Ascending aorta (tissue), 2 donors: ENCODE measurements around the gene STK17A. TPM values are rescaled to one million over a fixed set of nuclear protein-coding genes. Genes with fewer than 3 reads are reported as not detected.

Experiments
- DNase-seq, 2 donors: peaks; one replicate each; pipeline ENCODE4 v3.0.0-alpha.2; 2019; ENCODE audit warnings: low spot score in 2 of 2
- H3K27ac ChIP-seq, 2 donors: fragments of 200-600 bp; sonication (generic); one replicate each; pipeline ENCODE4 v1.5.1; 2016 to 2017; ENCODE audit warnings: mild to moderate bottlenecking in 1 of 2
- H3K27me3 ChIP-seq: fragments of 200-600 bp; sonication (generic); one replicate; pipeline ENCODE4 v1.5.1; 2017
- H3K36me3 ChIP-seq, 2 donors: fragments of 200-600 bp; sonication (generic); one replicate each; pipeline ENCODE4 v1.5.1; 2016
- H3K4me1 ChIP-seq, 2 donors: fragments of 200-600 bp; sonication (generic); one replicate each; pipeline ENCODE4 v1.5.1; 2016 to 2017; ENCODE audit warnings: mild to moderate bottlenecking in 1 of 2
- H3K4me3 ChIP-seq, 2 donors: fragments of 200-600 bp; sonication (generic); one replicate each; pipeline ENCODE4 v1.5.1; 2016 to 2017; ENCODE audit warnings: mild to moderate bottlenecking in 1 of 2
- H3K9me3 ChIP-seq, 2 donors: fragments of 200-600 bp; sonication (generic); one replicate each; pipeline ENCODE4 v1.5.1; 2016
- CTCF ChIP-seq, 3 experiments: fragments of 200-600 bp in 2 of 3; fragments of 450-650 bp in 1 of 3; sonication (generic) in 2 of 3; IDR thresholded peaks; one replicate each; pipeline ENCODE4 v1.5.1; 2016 to 2019; ENCODE audit warnings: antibody characterized with exemption in 3 of 3, mild to moderate bottlenecking in 1 of 3, moderate library complexity in 1 of 3
- intact Hi-C: fragments of 100-400 bp; cut with DNase I; formaldehyde crosslinking; loops from one replicate; pipeline ENCODE4 v1.15.1; 2023
- total RNA-seq: library from RNA; depleted of rRNA; stranded (reverse); fragments of >200 nt; gene quantifications from one replicate; pipeline ENCODE4 v1.1.0, GENCODE V29; 2016

Gene STK17A
- total RNA-seq, 1 donor from 2014 or later, result 9.6 TPM

GRCh38 chr7:43655584-43655983, 72.7 kb downstream of the STK17A start:
- peaks cover 10 to 30% of the 10 kb centered on the region in 2 donors for H3K4me1 ChIP-seq
- intact Hi-C loops, result loop anchor here (2.0 kb wide), 1 partner anchor 13 kb away; no protein-coding TSS in a partner anchor
- no peak for TF ChIP-seq CTCF (IDR thresholded peaks at IDR 0.05)
- H3K27me3 ChIP-seq, result no peaks in the 10 kb centered on the region
- no peaks in the 10 kb centered on the region for H3K9me3 ChIP-seq
- H3K36me3 ChIP-seq, result no peaks in the 10 kb centered on the region
- no peak for DNase-seq
- no peak overlapping the region for H3K4me3 ChIP-seq
- H3K27ac ChIP-seq, result no peak overlapping the region

- intact Hi-C loops, result no loop called here
- Histone ChIP-seq H3K9me3 (no peaks in the 10 kb centered on the region), H3K4me1 (peaks cover 0 to 18% of the 10 kb centered on the region in 2 donors), H3K36me3 (no peaks in the 10 kb centered on the region), H3K27me3 (no peaks in the 10 kb centered on the region), H3K27ac (no peak overlapping the region), H3K4me3 (no peak overlapping the region)
- no peak for DNase-seq
- no peak for TF ChIP-seq CTCF (IDR thresholded peaks at IDR 0.05)
These were observed 74.1 kb downstream of the STK17A start for GRCh38 chr7:43656997-43657396.

- peak overlapping the region; percentile 51 to 70 for H3K27ac ChIP-seq
These were observed 76.0 kb downstream of the STK17A start for GRCh38 chr7:43658718-43659548.

GRCh38 chr7:43659549-43659896, 76.6 kb downstream of the STK17A start:
- intact Hi-C loops, result no loop called here
- no peaks in the 10 kb centered on the region for H3K9me3 ChIP-seq

More at GRCh38 chr7:43658718-43659548, 76.0 kb downstream of the STK17A start:
- H3K27me3 ChIP-seq, result no peaks in the 10 kb centered on the region
- DNase-seq, result no peak
- H3K36me3 ChIP-seq, result no peaks in the 10 kb centered on the region
- H3K4me1 ChIP-seq, result peaks cover 0 to 15% of the 10 kb centered on the region in 2 donors
- no peaks in the 10 kb centered on the region for H3K9me3 ChIP-seq
- TF ChIP-seq CTCF (IDR thresholded peaks at IDR 0.05), result no peak
- no peak overlapping the region for H3K4me3 ChIP-seq
- intact Hi-C loops, result no loop called here

GRCh38 chr7:43660141-43660540, 77.2 kb downstream of the STK17A start:
- Histone ChIP-seq H3K9me3 (no peaks in the 10 kb centered on the region), H3K27me3 (no peaks in the 10 kb centered on the region), H3K36me3 (no peaks in the 10 kb centered on the region), H3K4me3 (no peak overlapping the region), H3K27ac (peak overlapping the region in 1 of 2 donors; percentile 51), H3K4me1 (peaks cover 0 to 15% of the 10 kb centered on the region in 2 donors)
- intact Hi-C loops, result no loop called here
- no peak for TF ChIP-seq CTCF (IDR thresholded peaks at IDR 0.05)
- DNase-seq, result no peak

More at GRCh38 chr7:43659549-43659896, 76.6 kb downstream of the STK17A start:
- Histone ChIP-seq H3K36me3 (no peaks in the 10 kb centered on the region), H3K4me1 (peaks cover 0 to 13% of the 10 kb centered on the region in 2 donors), H3K27me3 (no peaks in the 10 kb centered on the region), H3K4me3 (no peak overlapping the region), H3K27ac (peak overlapping the region; percentile 51 to 70)
- DNase-seq, result no peak
- TF ChIP-seq CTCF (IDR thresholded peaks at IDR 0.05), result no peak
